Measurements from ENCODE around the gene SFMBT1.

DNA sequence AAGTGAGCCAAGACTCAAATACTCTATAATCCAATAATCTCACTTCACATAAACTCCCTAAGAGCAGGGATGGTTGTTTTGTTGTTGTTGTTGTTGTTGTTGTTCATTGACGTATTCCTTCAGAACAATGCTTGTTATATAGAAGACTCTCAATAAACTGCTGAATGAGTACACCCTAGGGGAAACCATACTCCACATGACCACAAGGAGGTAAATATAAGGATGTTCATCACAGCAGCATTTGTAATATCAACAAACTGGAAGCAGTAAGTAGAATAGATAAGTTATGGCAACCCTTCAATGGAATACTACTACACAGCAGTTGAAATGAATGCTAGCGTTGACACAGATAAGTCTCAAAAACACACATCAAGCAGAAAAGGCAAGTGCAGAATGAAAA is 86.1 kb downstream of the SFMBT1 start:
- TF ChIP-seq, protein P1, sequence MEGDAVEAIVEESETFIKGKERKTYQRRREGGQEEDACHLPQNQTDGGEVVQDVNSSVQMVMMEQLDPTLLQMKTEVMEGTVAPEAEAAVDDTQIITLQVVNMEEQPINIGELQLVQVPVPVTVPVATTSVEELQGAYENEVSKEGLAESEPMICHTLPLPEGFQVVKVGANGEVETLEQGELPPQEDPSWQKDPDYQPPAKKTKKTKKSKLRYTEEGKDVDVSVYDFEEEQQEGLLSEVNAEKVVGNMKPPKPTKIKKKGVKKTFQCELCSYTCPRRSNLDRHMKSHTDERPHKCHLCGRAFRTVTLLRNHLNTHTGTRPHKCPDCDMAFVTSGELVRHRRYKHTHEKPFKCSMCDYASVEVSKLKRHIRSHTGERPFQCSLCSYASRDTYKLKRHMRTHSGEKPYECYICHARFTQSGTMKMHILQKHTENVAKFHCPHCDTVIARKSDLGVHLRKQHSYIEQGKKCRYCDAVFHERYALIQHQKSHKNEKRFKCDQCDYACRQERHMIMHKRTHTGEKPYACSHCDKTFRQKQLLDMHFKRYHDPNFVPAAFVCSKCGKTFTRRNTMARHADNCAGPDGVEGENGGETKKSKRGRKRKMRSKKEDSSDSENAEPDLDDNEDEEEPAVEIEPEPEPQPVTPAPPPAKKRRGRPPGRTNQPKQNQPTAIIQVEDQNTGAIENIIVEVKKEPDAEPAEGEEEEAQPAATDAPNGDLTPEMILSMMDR (IDR thresholded peaks at IDR 0.05): no peak
- TF ChIP-seq POLR2A (IDR thresholded peaks at IDR 0.05) (no peak), POLR2AphosphoS5 (IDR thresholded peaks at IDR 0.05; ENCODE audit: insufficient read depth in 1 of 2, low read depth in 1 of 2) (no peak)
